Stimulated activated naive B cell treated with anti-CD40 and anti-IgM and Interleukin-4, amounts not matched to agents 10 μg/mL and 1 μg/mL and 100 μg/mL, for 72 hours (primary cell): ENCODE data around the gene SPACA6.

Experiments
- ATAC-seq, 2 donors: fragments of 150-1000 bp; cut with Tn5 transposase; replicated peaks; 2 replicates each; pipeline ENCODE4 v1.10.0; 2021; ENCODE audit warnings: moderate library complexity in 1 of 2
- DNase-seq: peaks from one replicate; pipeline ENCODE4 v3.0.0; 2021
- H3K27ac Mint-ChIP-seq: one replicate; pipeline ENCODE4 v1.8.0; 2022; ENCODE audit warnings: mild to moderate bottlenecking, mixed read lengths
- H3K27me3 Mint-ChIP-seq, 2 donors: one replicate each; pipeline ENCODE4 v1.8.0; 2022; ENCODE audit warnings: mixed read lengths in 2 of 2
- H3K36me3 Mint-ChIP-seq, 2 donors: one replicate each; pipeline ENCODE4 v1.8.0; 2022; ENCODE audit warnings: mixed read lengths in 2 of 2, mild to moderate bottlenecking in 1 of 2
- H3K4me1 Mint-ChIP-seq, 2 donors: one replicate each; pipeline ENCODE4 v1.8.0; 2022; ENCODE audit warnings: mixed read lengths in 2 of 2, mild to moderate bottlenecking in 1 of 2
- H3K4me3 Mint-ChIP-seq, 2 donors: one replicate each; pipeline ENCODE4 v1.8.0; 2022; ENCODE audit warnings: mild to moderate bottlenecking in 2 of 2, mixed read lengths in 2 of 2, moderate library complexity in 1 of 2
- H3K9me3 Mint-ChIP-seq, 2 donors: one replicate each; pipeline ENCODE4 v1.8.0; 2022; ENCODE audit warnings: mixed read lengths in 2 of 2, mild to moderate bottlenecking in 1 of 2

The SPACA6 gene

DNA sequence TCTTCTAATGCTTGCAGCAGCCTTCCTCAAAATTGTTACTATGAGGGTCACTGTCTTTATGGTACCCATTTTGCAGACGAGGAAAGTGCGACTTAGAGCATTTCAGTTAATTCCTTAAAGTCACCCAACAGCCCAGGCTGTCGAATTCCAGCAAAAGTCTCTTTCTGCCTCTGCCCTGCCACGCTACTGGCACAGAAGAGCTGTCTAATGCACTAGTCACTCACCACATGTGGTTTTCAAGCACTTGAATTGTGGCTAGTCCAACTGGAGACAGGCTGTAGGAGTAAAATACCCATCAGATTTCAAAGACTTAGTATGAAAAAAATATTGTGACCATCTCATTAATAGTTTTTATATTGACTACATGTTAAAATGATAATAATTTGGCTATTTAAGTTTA, 56.8 kb downstream of the SPACA6 start:
- DNase-seq (no peak), ATAC-seq (no peak)
- peaks cover 4 to 16% of the 10 kb centered on the region in 2 donors for H3K27me3 Mint-ChIP-seq
- peaks cover 0 to 2% of the 10 kb centered on the region in 2 donors for H3K36me3 Mint-ChIP-seq
- H3K4me1 Mint-ChIP-seq = peaks cover 4 to 16% of the 10 kb centered on the region in 2 donors
- H3K27ac Mint-ChIP-seq = no peak overlapping the region
- no peak overlapping the region for H3K4me3 Mint-ChIP-seq
- peaks cover 0 to 7% of the 10 kb centered on the region in 2 donors for H3K9me3 Mint-ChIP-seq

DNA sequence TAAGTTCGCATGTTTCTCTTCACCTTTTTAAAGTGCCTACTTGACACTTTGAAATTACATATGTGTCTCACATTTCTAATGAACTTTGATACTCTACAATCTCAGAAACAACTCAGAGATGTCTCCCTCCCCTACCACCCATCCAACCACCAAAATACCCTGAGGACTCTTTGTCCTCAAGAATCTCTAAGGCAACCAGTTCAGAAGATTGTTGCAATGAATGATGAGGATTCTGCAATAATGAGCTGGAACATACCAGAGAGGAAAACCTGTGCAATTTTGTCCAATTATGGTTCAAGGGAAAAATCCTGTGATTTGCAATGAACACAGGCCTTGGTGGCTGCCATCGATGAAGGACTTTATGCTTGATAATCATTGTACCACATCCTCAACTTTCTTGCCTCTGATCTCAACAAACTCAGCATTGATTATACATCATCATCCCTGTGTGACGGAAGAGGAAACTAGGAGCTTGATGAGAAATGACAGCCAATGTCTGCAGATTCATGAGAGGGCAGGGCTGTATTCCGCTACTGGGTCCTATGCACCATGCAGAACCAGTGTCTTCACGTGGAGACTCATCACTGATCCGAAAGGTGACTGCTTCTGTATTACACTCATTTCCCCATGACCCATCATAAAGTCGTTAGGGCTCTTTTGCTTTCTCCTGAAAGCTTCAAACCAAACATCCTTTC, 57.4 kb downstream of the SPACA6 start:
- DNase-seq (no peak), ATAC-seq (no peak)
- Mint-ChIP-seq H3K27ac (no peak overlapping the region), H3K4me3 (no peak overlapping the region), H3K9me3 (peaks cover 0 to 7% of the 10 kb centered on the region in 2 donors), H3K27me3 (peaks cover 7 to 16% of the 10 kb centered on the region in 2 donors), H3K36me3 (peaks cover 0 to 2% of the 10 kb centered on the region in 2 donors), H3K4me1 (peaks cover 4 to 16% of the 10 kb centered on the region in 2 donors)

DNA sequence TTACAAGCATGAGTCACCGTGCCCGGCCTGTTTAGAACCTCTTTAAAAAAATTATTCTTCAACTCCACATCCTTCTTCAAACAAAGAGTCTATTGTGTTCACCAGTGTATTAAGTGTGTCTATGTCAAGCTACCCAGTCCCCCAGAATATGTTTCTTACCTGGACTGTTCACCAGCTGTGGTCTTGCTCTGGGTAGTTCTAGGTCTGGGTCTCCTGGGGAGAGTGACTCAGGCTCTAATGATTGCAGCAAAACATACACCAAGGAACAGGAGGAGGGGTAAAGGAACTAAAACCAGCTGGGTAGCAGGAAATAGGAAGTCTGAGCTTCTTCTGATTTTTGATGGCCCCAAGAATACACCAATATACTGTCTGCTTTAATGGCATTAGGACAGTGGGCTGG, 58.5 kb downstream of the SPACA6 start, which contains the start of gene FPR1:
Gene FPR1 (minus strand): TSS at position 224 of the 400 bp plus-strand sequence. CDS start 4,884 bp downstream, outside the sequence.
- DNase-seq = peak; percentile 7
- Mint-ChIP-seq H3K27ac (peak within 1 kb of the TSS; percentile 47), H3K4me1 (peaks cover 4 to 16% of the 10 kb centered on the region in 2 donors), H3K4me3 (no peak within 1 kb of the TSS), H3K36me3 (peaks cover 0 to 2% of the 10 kb centered on the region in 2 donors), H3K9me3 (peaks cover 0 to 9% of the 10 kb centered on the region in 2 donors), H3K27me3 (peaks cover 15 to 22% of the 10 kb centered on the region in 2 donors)
- ATAC-seq = peak; percentile 98 to 99

DNA sequence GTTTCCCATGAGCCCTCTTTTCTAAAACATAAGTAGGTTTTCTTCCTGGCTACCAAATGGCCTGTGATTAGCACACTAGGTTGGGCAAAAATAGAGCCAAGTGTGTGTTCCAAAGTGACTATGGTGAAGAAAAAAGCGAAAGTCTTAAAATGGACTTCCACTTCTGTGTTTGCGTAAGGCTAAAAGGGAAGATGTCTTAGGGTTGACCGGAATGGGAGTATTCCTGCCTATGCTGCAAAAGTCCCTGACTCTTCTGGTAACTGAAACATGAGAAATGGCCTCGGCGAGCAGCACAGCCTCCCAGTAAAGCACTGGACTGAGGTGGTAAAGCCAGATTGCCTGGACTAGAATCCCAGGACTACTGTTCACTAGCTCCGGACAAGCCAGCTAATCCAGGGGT, 61.0 kb downstream of the SPACA6 start:
- ATAC-seq (no peak), DNase-seq (no peak)
- H3K36me3 Mint-ChIP-seq = peaks cover 0 to 2% of the 10 kb centered on the region in 2 donors
- H3K27me3 Mint-ChIP-seq = peaks cover 15 to 20% of the 10 kb centered on the region in 2 donors
- H3K9me3 Mint-ChIP-seq = peaks cover 0 to 7% of the 10 kb centered on the region in 2 donors
- H3K4me3 Mint-ChIP-seq = no peak overlapping the region
- no peak overlapping the region for H3K27ac Mint-ChIP-seq
- H3K4me1 Mint-ChIP-seq = peaks cover 4 to 16% of the 10 kb centered on the region in 2 donors

DNA sequence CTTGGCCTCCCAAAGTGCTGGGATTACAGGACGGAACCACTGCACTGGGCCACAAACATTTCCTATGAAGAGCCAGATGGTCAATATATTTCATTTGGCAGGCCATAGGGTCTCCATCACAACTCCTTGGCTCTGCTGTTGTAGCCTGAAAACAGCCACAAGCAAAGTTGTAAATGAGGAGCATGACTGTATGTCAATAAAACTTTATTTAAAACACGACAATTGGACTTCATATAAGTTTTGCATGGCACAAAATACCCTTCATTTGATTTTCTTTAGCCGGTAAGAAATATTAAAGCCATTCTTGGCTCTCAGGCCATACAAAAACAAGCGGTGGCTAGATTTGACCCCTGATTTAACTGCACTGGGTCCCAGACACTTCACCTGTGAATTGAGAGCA, 61.6 kb downstream of the SPACA6 start:
- peaks cover 4 to 16% of the 10 kb centered on the region in 2 donors for H3K4me1 Mint-ChIP-seq
- ATAC-seq (no peak), DNase-seq (no peak)
- peaks cover 0 to 7% of the 10 kb centered on the region in 2 donors for H3K9me3 Mint-ChIP-seq
- H3K36me3 Mint-ChIP-seq = peaks cover 0 to 2% of the 10 kb centered on the region in 2 donors
- no peak overlapping the region for H3K27ac Mint-ChIP-seq
- peaks cover 15 to 20% of the 10 kb centered on the region in 2 donors for H3K27me3 Mint-ChIP-seq
- no peak overlapping the region for H3K4me3 Mint-ChIP-seq
